ENCODE measurements around the gene ARIH1. TPM values are rescaled to one million over a fixed set of nuclear protein-coding genes. Genes with fewer than 3 reads are reported as not detected.
"Not testable (repeated sequence)": the region's sequence is repeated elsewhere in the genome, so short reads cannot be mapped to it uniquely, and the experiment has no call there.

ARIH1 gene
- total and polyA plus RNA-seq, 4 donors, result 27.2 to 165 (median 96.0) TPM

GRCh38 chr15:72476330-72476729, 2.2 kb downstream of the ARIH1 start:
- intact Hi-C loops (cut with DNase I), result loop anchor here in 1 of 2 donors (10.0 kb wide), 1 partner anchor 208 kb away; the partner anchor contains the start of genes BBS4 and HIGD2B
- DNase-seq, result not testable (repeated sequence)
- WGBS, 2 donors, result 85 to 87% methylated on average over 16 of the region's 16 CpGs

GRCh38 chr15:72481015-72481659, 7.0 kb downstream of the ARIH1 start:
- no peak overlapping the region for H3K4me3 ChIP-seq (ENCODE audit: low read length in 2 of 2)
- 72 to 76% methylated on average over 3 of the region's 3 CpGs for WGBS, 2 donors
- H3K9me3 ChIP-seq (ENCODE audit: control insufficient read depth, low read length), result no peaks in the 10 kb centered on the region
- intact Hi-C loops (cut with DNase I), result no loop called here
- no peak for ATAC-seq (ENCODE audit: low FRiP score)
- H3K27me3 ChIP-seq (ENCODE audit: control insufficient read depth in 1 of 2, insufficient read depth in 2 of 2, low read length in 1 of 2), result no peaks in the 10 kb centered on the region
- no peaks in the 10 kb centered on the region for H3K36me3 ChIP-seq (ENCODE audit: control insufficient read depth in 1 of 2, insufficient read depth in 2 of 2, low read length in 1 of 2)
- no peak overlapping the region for H3K27ac ChIP-seq (ENCODE audit: low read depth in 1 of 2, low read length in 2 of 2)
- peaks cover 1 to 3% of the 10 kb centered on the region in 2 donors for H3K4me1 ChIP-seq (ENCODE audit: control insufficient read depth in 1 of 2, insufficient read depth in 2 of 2, low read length in 2 of 2)
- no peak for DNase-seq

More at GRCh38 chr15:72476330-72476729, 2.2 kb downstream of the ARIH1 start:
- not testable (repeated sequence) for H3K4me3 ChIP-seq (ENCODE audit: low read length in 2 of 2); H3K27me3 ChIP-seq (ENCODE audit: control insufficient read depth in 1 of 2, insufficient read depth in 2 of 2, low read length in 1 of 2); H3K4me1 ChIP-seq (ENCODE audit: control insufficient read depth in 1 of 2, insufficient read depth in 2 of 2, low read length in 2 of 2); H3K27ac ChIP-seq (ENCODE audit: low read depth in 1 of 2, low read length in 2 of 2); H3K36me3 ChIP-seq (ENCODE audit: control insufficient read depth in 1 of 2, insufficient read depth in 2 of 2, low read length in 1 of 2); ATAC-seq (ENCODE audit: low FRiP score); H3K9me3 ChIP-seq (ENCODE audit: control insufficient read depth, low read length)

- peaks cover 0 to 1% of the 10 kb centered on the region in 2 donors for H3K4me1 ChIP-seq (ENCODE audit: control insufficient read depth in 1 of 2, insufficient read depth in 2 of 2, low read length in 2 of 2)
- intact Hi-C loops (cut with DNase I), result no loop called here
- H3K36me3 ChIP-seq (ENCODE audit: control insufficient read depth in 1 of 2, insufficient read depth in 2 of 2, low read length in 1 of 2), result no peaks in the 10 kb centered on the region
Measured at GRCh38 chr15:72482275-72482674, 8.1 kb downstream of the ARIH1 start.

GRCh38 chr15:72483279-72483678, 9.1 kb downstream of the ARIH1 start:
- ATAC-seq (ENCODE audit: low FRiP score) (no peak), DNase-seq (no peak)
- intact Hi-C loops (cut with DNase I), result no loop called here
- Histone ChIP-seq H3K36me3 (ENCODE audit: control insufficient read depth in 1 of 2, insufficient read depth in 2 of 2, low read length in 1 of 2) (no peaks in the 10 kb centered on the region), H3K4me1 (ENCODE audit: control insufficient read depth in 1 of 2, insufficient read depth in 2 of 2, low read length in 2 of 2) (peaks cover 1 to 2% of the 10 kb centered on the region in 2 donors), H3K9me3 (ENCODE audit: control insufficient read depth, low read length) (no peaks in the 10 kb centered on the region), H3K27ac (ENCODE audit: low read depth in 1 of 2, low read length in 2 of 2) (no peak overlapping the region), H3K27me3 (ENCODE audit: control insufficient read depth in 1 of 2, insufficient read depth in 2 of 2, low read length in 1 of 2) (no peaks in the 10 kb centered on the region), H3K4me3 (ENCODE audit: low read length in 2 of 2) (no peak overlapping the region)
- 85 to 86% methylated on average over 6 of the region's 6 CpGs for WGBS, 2 donors

More at GRCh38 chr15:72482275-72482674, 8.1 kb downstream of the ARIH1 start:
- no peaks in the 10 kb centered on the region for H3K9me3 ChIP-seq (ENCODE audit: control insufficient read depth, low read length)
- H3K27me3 ChIP-seq (ENCODE audit: control insufficient read depth in 1 of 2, insufficient read depth in 2 of 2, low read length in 1 of 2), result no peaks in the 10 kb centered on the region
- no peak for ATAC-seq (ENCODE audit: low FRiP score)
- DNase-seq, result no peak
- H3K4me3 ChIP-seq (ENCODE audit: low read length in 2 of 2), result no peak overlapping the region
- no peak overlapping the region for H3K27ac ChIP-seq (ENCODE audit: low read depth in 1 of 2, low read length in 2 of 2)

- intact Hi-C loops (cut with DNase I), result no loop called here
- no peaks in the 10 kb centered on the region for H3K27me3 ChIP-seq (ENCODE audit: control insufficient read depth in 1 of 2, insufficient read depth in 2 of 2, low read length in 1 of 2)
- DNase-seq, result no peak
- WGBS, 2 donors, result 86 to 88% methylated on average over 3 of the region's 3 CpGs
- no peaks in the 10 kb centered on the region for H3K36me3 ChIP-seq (ENCODE audit: control insufficient read depth in 1 of 2, insufficient read depth in 2 of 2, low read length in 1 of 2)
- ATAC-seq (ENCODE audit: low FRiP score), result no peak
- no peak overlapping the region for H3K4me3 ChIP-seq (ENCODE audit: low read length in 2 of 2)
- no peaks in the 10 kb centered on the region for H3K9me3 ChIP-seq (ENCODE audit: control insufficient read depth, low read length)
- no peak overlapping the region for H3K27ac ChIP-seq (ENCODE audit: low read depth in 1 of 2, low read length in 2 of 2)
- peaks cover 0 to 10% of the 10 kb centered on the region in 2 donors for H3K4me1 ChIP-seq (ENCODE audit: control insufficient read depth in 1 of 2, insufficient read depth in 2 of 2, low read length in 2 of 2)
Measured at GRCh38 chr15:72486144-72486543, 12.0 kb downstream of the ARIH1 start.

GRCh38 chr15:72487070-72487797, 13.1 kb downstream of the ARIH1 start:
- no peaks in the 10 kb centered on the region for H3K9me3 ChIP-seq (ENCODE audit: control insufficient read depth, low read length)
- WGBS, 2 donors, result 58 to 70% methylated on average over 1 of the region's 1 CpG
- DNase-seq, result no peak
- no peak for ATAC-seq (ENCODE audit: low FRiP score)
- H3K27me3 ChIP-seq (ENCODE audit: control insufficient read depth in 1 of 2, insufficient read depth in 2 of 2, low read length in 1 of 2), result no peaks in the 10 kb centered on the region
- intact Hi-C loops (cut with DNase I), result no loop called here
- peaks cover 0 to 10% of the 10 kb centered on the region in 2 donors for H3K4me1 ChIP-seq (ENCODE audit: control insufficient read depth in 1 of 2, insufficient read depth in 2 of 2, low read length in 2 of 2)
- H3K36me3 ChIP-seq (ENCODE audit: control insufficient read depth in 1 of 2, insufficient read depth in 2 of 2, low read length in 1 of 2), result no peaks in the 10 kb centered on the region
- H3K27ac ChIP-seq (ENCODE audit: low read depth in 1 of 2, low read length in 2 of 2), result no peak overlapping the region
- H3K4me3 ChIP-seq (ENCODE audit: low read length in 2 of 2), result no peak overlapping the region

- Histone ChIP-seq H3K27me3 (ENCODE audit: control insufficient read depth in 1 of 2, insufficient read depth in 2 of 2, low read length in 1 of 2) (no peaks in the 10 kb centered on the region), H3K4me1 (ENCODE audit: control insufficient read depth in 1 of 2, insufficient read depth in 2 of 2, low read length in 2 of 2) (peaks cover 0 to 10% of the 10 kb centered on the region in 2 donors), H3K9me3 (ENCODE audit: control insufficient read depth, low read length) (no peaks in the 10 kb centered on the region), H3K36me3 (ENCODE audit: control insufficient read depth in 1 of 2, insufficient read depth in 2 of 2, low read length in 1 of 2) (no peaks in the 10 kb centered on the region), H3K4me3 (ENCODE audit: low read length in 2 of 2) (no peak overlapping the region), H3K27ac (ENCODE audit: low read depth in 1 of 2, low read length in 2 of 2) (no peak overlapping the region)
- ATAC-seq (ENCODE audit: low FRiP score), result no peak
- 93 to 94% methylated on average over 2 of the region's 2 CpGs for WGBS, 2 donors
- no peak for DNase-seq
- intact Hi-C loops (cut with DNase I), result no loop called here
Measured at GRCh38 chr15:72488558-72488957, 14.4 kb downstream of the ARIH1 start.

DNA sequence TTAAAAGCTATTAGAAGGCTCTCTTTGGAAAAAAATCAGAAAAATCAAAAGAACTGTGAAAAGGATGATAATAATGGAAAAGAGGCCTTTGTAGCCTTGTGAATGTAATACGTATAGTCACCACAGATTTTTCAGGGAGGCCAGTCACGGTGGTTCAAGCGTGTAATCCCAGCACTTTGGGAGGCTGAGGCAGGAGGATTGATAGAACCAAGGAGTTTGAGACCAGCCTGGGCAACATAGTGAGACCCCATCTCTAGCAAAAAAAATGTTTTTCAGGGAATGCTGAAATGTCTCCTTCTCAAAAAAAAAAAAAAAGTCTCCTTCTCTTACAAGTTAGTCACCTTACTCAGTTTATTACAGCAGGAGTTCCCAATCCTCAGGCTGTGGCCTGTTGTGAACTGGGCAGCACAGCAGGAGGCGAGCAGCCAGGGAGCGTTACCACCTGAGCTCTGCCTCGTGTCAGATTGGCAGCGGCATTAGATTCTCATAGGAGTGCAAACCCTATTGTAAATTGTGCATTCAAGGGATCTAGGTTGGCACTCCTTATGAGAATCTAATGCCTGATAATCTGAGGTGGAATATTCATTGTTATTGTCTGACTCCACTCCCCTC, 15.9 kb downstream of the ARIH1 start:
- no peak overlapping the region for H3K27ac ChIP-seq (ENCODE audit: low read depth in 1 of 2, low read length in 2 of 2)
- H3K9me3 ChIP-seq (ENCODE audit: control insufficient read depth, low read length), result no peaks in the 10 kb centered on the region
- no peaks in the 10 kb centered on the region for H3K27me3 ChIP-seq (ENCODE audit: control insufficient read depth in 1 of 2, insufficient read depth in 2 of 2, low read length in 1 of 2)
- DNase-seq (no peak), ATAC-seq (ENCODE audit: low FRiP score) (no peak)
- no peak overlapping the region for H3K4me3 ChIP-seq (ENCODE audit: low read length in 2 of 2)
- intact Hi-C loops (cut with DNase I), result no loop called here
- no peaks in the 10 kb centered on the region for H3K36me3 ChIP-seq (ENCODE audit: control insufficient read depth in 1 of 2, insufficient read depth in 2 of 2, low read length in 1 of 2)
- H3K4me1 ChIP-seq (ENCODE audit: control insufficient read depth in 1 of 2, insufficient read depth in 2 of 2, low read length in 2 of 2), result peaks cover 0 to 12% of the 10 kb centered on the region in 2 donors
- WGBS, 2 donors, result 92% methylated on average over 7 of the region's 7 CpGs

All from aorta (tissue), 5 donors.